Measurements from ENCODE around the gene ZFPM1. TPM values are rescaled to one million over a fixed set of nuclear protein-coding genes. Genes with fewer than 3 reads are reported as not detected.

ZFPM1 gene
- total RNA-seq, 1 donor from 2014 or later: 35.0 TPM

- H3K4me3 Mint-ChIP-seq: peak overlapping the region; percentile 87
- intact Hi-C loops (cut with micrococcal nuclease): loop anchor here (1.0 to 10.0 kb wide), 4 partner anchors 118 to 723 kb away; partner anchors contain the start of genes CDH15, SNAI3 and ZC3H18
- peaks cover 3% of the 10 kb centered on the region for H3K36me3 Mint-ChIP-seq (ENCODE audit: low read depth)
- ChIA-PET POLR2A (interaction anchor here (0.8 to 4.9 kb wide), 12 partner anchors 8 to 501 kb away, joined by 3 to 29 read pairs (median 5); partner anchors contain the start of genes BANP and ZC3H18), CTCF (interaction anchor here (1.1 kb wide), 1 partner anchor 111 kb away, joined by 4 read pairs; no protein-coding TSS in a partner anchor)
- peaks cover 49% of the 10 kb centered on the region for H3K4me1 Mint-ChIP-seq
- DNase-seq (no peak), ATAC-seq (ENCODE audit: low read depth) (no peak)
- TF ChIP-seq CTCF (IDR thresholded peaks at IDR 0.05): no peak
- peak overlapping the region; percentile 4 for H3K27ac Mint-ChIP-seq
- H3K27me3 Mint-ChIP-seq: no peaks in the 10 kb centered on the region
- H3K9me3 Mint-ChIP-seq: no peaks in the 10 kb centered on the region
These were observed 1.2 kb upstream of the ZFPM1 start for GRCh38 chr16:88451586-88452481.

DNA sequence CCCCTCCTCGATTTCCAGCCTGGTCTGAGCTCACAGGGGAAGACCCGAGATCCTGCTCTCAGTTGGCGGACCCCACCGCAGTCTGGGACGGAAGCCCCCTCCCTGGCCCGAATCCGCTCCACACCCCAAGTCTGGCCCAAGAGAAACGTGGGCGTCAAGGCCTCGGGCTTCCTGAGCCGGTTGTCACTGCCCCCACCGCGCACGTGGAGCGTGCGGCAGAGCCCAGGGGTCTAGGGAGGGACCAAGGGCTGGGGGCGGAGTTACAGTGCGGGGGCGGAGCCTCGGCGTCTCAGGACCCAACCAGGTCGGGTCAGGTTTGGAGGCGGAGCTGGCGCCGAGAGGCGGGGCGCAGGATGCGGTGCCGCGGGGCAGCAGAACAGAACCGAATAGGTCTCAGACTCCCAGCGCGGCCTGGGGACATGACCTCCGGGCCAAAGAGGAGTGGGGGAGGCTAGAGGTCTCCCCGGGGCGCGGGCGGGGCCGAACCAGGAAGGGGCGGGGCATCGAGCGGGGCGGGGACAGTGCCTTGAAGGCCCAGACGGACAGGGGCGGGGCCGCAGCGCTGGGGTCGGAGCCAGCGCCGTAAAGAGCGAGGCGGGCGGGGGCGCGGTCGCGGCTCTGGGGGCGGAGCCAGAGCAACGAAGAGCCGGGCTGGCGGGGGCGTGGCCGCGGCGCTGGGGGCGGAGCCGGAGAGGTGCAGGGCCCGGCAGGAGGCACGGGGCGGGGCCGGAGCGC is 431 bp upstream of the ZFPM1 start:
- DNase-seq (peak; percentile 100), ATAC-seq (ENCODE audit: low read depth) (peak; percentile 71)
- Mint-ChIP-seq H3K36me3 (ENCODE audit: low read depth) (peaks cover 3% of the 10 kb centered on the region), H3K9me3 (no peaks in the 10 kb centered on the region), H3K27ac (peak overlapping the region; percentile 80), H3K4me1 (peaks cover 57% of the 10 kb centered on the region), H3K4me3 (peak overlapping the region; percentile 87), H3K27me3 (no peaks in the 10 kb centered on the region)
- POLR2A ChIA-PET: interaction anchor here (0.5 to 4.9 kb wide), 12 partner anchors 9 to 502 kb away, joined by 3 to 29 read pairs (median 6); partner anchors contain the start of genes BANP and ZC3H18
- intact Hi-C loops (cut with micrococcal nuclease): loop anchor here (1.0 to 10.0 kb wide), 6 partner anchors 118 to 722 kb away; partner anchors contain the start of genes BANP, CDH15, SNAI3 and ZC3H18
- TF ChIP-seq CTCF (IDR thresholded peaks at IDR 0.05): no peak
- CTCF ChIA-PET: interaction anchor here (1.1 kb wide), 1 partner anchor 110 kb away, joined by 4 read pairs; no protein-coding TSS in a partner anchor

- H3K4me1 Mint-ChIP-seq: peaks cover 53% of the 10 kb centered on the region
- H3K27ac Mint-ChIP-seq: peak overlapping the region; percentile 82
- ChIA-PET POLR2A (interaction anchor here (0.6 to 4.9 kb wide), 8 partner anchors 12 to 1307 kb away, joined by 3 to 29 read pairs (median 6); partner anchors contain the start of genes KLHDC4 and ZC3H18), CTCF (no interaction called here)
- no peak for TF ChIP-seq CTCF (IDR thresholded peaks at IDR 0.05)
- H3K4me3 Mint-ChIP-seq: peak overlapping the region; percentile 88
- peaks cover 3% of the 10 kb centered on the region for H3K36me3 Mint-ChIP-seq (ENCODE audit: low read depth)
- intact Hi-C loops (cut with micrococcal nuclease): loop anchor here (1.0 to 10.0 kb wide), 5 partner anchors 180 to 721 kb away; partner anchors contain the start of genes BANP, CDH15 and SNAI3
- H3K9me3 Mint-ChIP-seq: no peaks in the 10 kb centered on the region
- peak; percentile 32 for DNase-seq
- ATAC-seq (ENCODE audit: low read depth): no peak
- no peaks in the 10 kb centered on the region for H3K27me3 Mint-ChIP-seq
These were observed 787 bp downstream of the ZFPM1 start for GRCh38 chr16:88453611-88454522.

- POLR2A ChIA-PET: interaction anchor here (0.6 to 4.9 kb wide), 9 partner anchors 11 to 1306 kb away, joined by 3 to 29 read pairs (median 4); partner anchors contain the start of gene ZC3H18
- peaks cover 3% of the 10 kb centered on the region for H3K36me3 Mint-ChIP-seq (ENCODE audit: low read depth)
- intact Hi-C loops (cut with micrococcal nuclease): loop anchor here (10.0 kb wide), 3 partner anchors 230 to 720 kb away; partner anchors contain the start of genes CDH15 and SNAI3
- CTCF ChIA-PET: no interaction called here
- DNase-seq (peak; percentile 50), ATAC-seq (ENCODE audit: low read depth) (no peak)
- no peaks in the 10 kb centered on the region for H3K9me3 Mint-ChIP-seq
- peak overlapping the region; percentile 82 for H3K27ac Mint-ChIP-seq
- peak overlapping the region; percentile 88 for H3K4me3 Mint-ChIP-seq
- H3K4me1 Mint-ChIP-seq: peaks cover 51% of the 10 kb centered on the region
- no peak for TF ChIP-seq CTCF (IDR thresholded peaks at IDR 0.05)
- H3K27me3 Mint-ChIP-seq: no peaks in the 10 kb centered on the region
These were observed 1.5 kb downstream of the ZFPM1 start for GRCh38 chr16:88454523-88454947.
